ACHN (cell line): ENCODE data around the gene PRR22.
A peak's percentile ranks its signal among the peaks of the same experiment; 100 is the strongest.

ENCODE experiments used
- DNase-seq: peaks from one replicate; pipeline ENCODE4 v3.0.0-alpha.2; 2015
- in situ Hi-C: cut with HindIII; loops from 2 replicates; pipeline ENCODE4 v1.10.0; 2017; ENCODE audit warnings: low sequenced_read_pairs, low pct_ligation_motif_present, low pct_unique_long_range_greater_than_20kb

PRR22 gene

GRCh38 chr19:5817218-5817617 lies 32.7 kb upstream of the PRR22 start:
- no peak for DNase-seq
- in situ Hi-C loops: no loop called here

- in situ Hi-C loops: no loop called here
- no peak for DNase-seq
Observed at GRCh38 chr19:5814852-5815246, 30.3 kb upstream of the PRR22 start.

- in situ Hi-C loops: no loop called here
- DNase-seq: no peak
Observed at GRCh38 chr19:5814123-5814851, 29.7 kb upstream of the PRR22 start.

GRCh38 chr19:5811117-5811516 lies 26.6 kb upstream of the PRR22 start:
- in situ Hi-C loops: no loop called here
- DNase-seq: no peak

- in situ Hi-C loops: no loop called here
Observed at GRCh38 chr19:5809469-5809868, 24.9 kb upstream of the PRR22 start.

GRCh38 chr19:5809053-5809452 lies 24.5 kb upstream of the PRR22 start:
- no peak for DNase-seq
- in situ Hi-C loops: no loop called here

More at GRCh38 chr19:5809469-5809868, 24.9 kb upstream of the PRR22 start:
- DNase-seq: no peak

- in situ Hi-C loops: no loop called here
- no peak for DNase-seq
Observed at GRCh38 chr19:5808120-5808816, 23.7 kb upstream of the PRR22 start.

GRCh38 chr19:5806905-5807304 lies 22.4 kb upstream of the PRR22 start:
- no peak for DNase-seq
- in situ Hi-C loops: no loop called here

- DNase-seq: no peak
- in situ Hi-C loops: no loop called here
Observed at GRCh38 chr19:5806133-5806489, 21.6 kb upstream of the PRR22 start.

- in situ Hi-C loops: no loop called here
Observed at GRCh38 chr19:5805462-5806132, 21.1 kb upstream of the PRR22 start.

GRCh38 chr19:5804516-5805461 lies 20.2 kb upstream of the PRR22 start, which contains the start of gene NRTN:
Gene NRTN, plus strand, starts transcription at chr19:5805067. Its CDS starts 19,099 bp downstream, at chr19:5824166.
- DNase-seq: peak; percentile 14
- in situ Hi-C loops: no loop called here

More at GRCh38 chr19:5805462-5806132, 21.1 kb upstream of the PRR22 start:
- peak; percentile 66 for DNase-seq

- DNase-seq: peak; percentile 88
- in situ Hi-C loops: no loop called here
Observed at GRCh38 chr19:5803752-5804515, 19.4 kb upstream of the PRR22 start.

- in situ Hi-C loops: no loop called here
- no peak for DNase-seq
Observed at GRCh38 chr19:5803441-5803751, 18.9 kb upstream of the PRR22 start.

GRCh38 chr19:5801796-5802619 lies 17.5 kb upstream of the PRR22 start:
- in situ Hi-C loops: no loop called here
- no peak for DNase-seq

GRCh38 chr19:5800361-5801270 lies 16.1 kb upstream of the PRR22 start:
- DNase-seq: no peak
- in situ Hi-C loops: no loop called here
